H1 (cell line): ENCODE results near the gene LRRC61. TPM values are rescaled to one million over a fixed set of nuclear protein-coding genes. Genes with fewer than 3 reads are reported as not detected.

Experiments used
- CTCF ChIA-PET: fragments of 300-600 bp; sonication (Branson Sonifier 250); formaldehyde crosslinking; loops from one replicate; lab custom pipeline; 2021; ENCODE audit not compliant: partially characterized antibody; lab: Charles Lee
- POLR2A ChIA-PET: fragments of 300-600 bp; sonication (Branson Sonifier 250); formaldehyde crosslinking; loops from one replicate; lab custom pipeline; 2021; ENCODE audit warnings: inconsistent platforms; ENCODE audit not compliant: partially characterized antibody; lab: Charles Lee
- DNase-seq, 2 experiments: peaks; one replicate each; pipeline versions ENCODE4 v3.0.0 to v3.0.0-alpha.2; 2010 to 2022; ENCODE audit warnings: low spot score in 2 of 2, low read depth in 1 of 2, mixed read lengths in 1 of 2
- FAIRE-seq: peaks from 2 replicates; lab custom pipeline; 2011; peaks lifted over from hg19 to GRCh38; lab: Jason Lieb, UNC
- H2AFZ ChIP-seq: 2 replicates; pipeline ENCODE4 v1.8.1; 2012; ENCODE audit warnings: low read length, inconsistent platforms
- H2AK5ac ChIP-seq: 2 replicates; pipeline ENCODE4 v1.6.1; 2013; ENCODE audit warnings: low read depth, low read length
- H2BK120ac ChIP-seq: replicated peaks from 2 replicates; pipeline ENCODE3; 2013; ENCODE audit warnings: low read depth, low read length, inconsistent platforms
- H2BK12ac ChIP-seq: 2 replicates; pipeline ENCODE4 v1.6.1; 2013; ENCODE audit warnings: low read depth, low read length
- H2BK15ac ChIP-seq: 2 replicates; pipeline ENCODE4 v1.6.1; 2013; ENCODE audit warnings: low read length
- H2BK20ac ChIP-seq: 2 replicates; pipeline ENCODE4 v1.6.1; 2013; ENCODE audit warnings: low read length
- H2BK5ac ChIP-seq: 2 replicates; pipeline ENCODE4 v1.6.1; 2013; ENCODE audit warnings: low read depth, low read length
- H3K14ac ChIP-seq: 2 replicates; pipeline ENCODE4 v1.6.1; 2013; ENCODE audit warnings: inconsistent platforms; ENCODE audit not compliant: insufficient read length
- H3K18ac ChIP-seq: 2 replicates; pipeline ENCODE4 v1.6.1; 2013; ENCODE audit warnings: low read length; ENCODE audit errors: extremely low read depth
- H3K23ac ChIP-seq: 2 replicates; pipeline ENCODE4 v1.6.1; 2013; ENCODE audit warnings: inconsistent platforms; ENCODE audit not compliant: insufficient read length
- H3K23me2 ChIP-seq: 2 replicates; pipeline ENCODE4 v1.6.1; 2013; ENCODE audit warnings: low read depth, low read length
- H3K27ac ChIP-seq: 2 replicates; pipeline ENCODE4 v1.6.1; 2011; ENCODE audit warnings: low read depth, low read length, inconsistent platforms
- H3K27me3 ChIP-seq, 4 experiments: replicated peaks in 1 of 4; 1 replicate in 1 of 4; 2 replicates in 3 of 4; pipeline versions ENCODE4 v1.6.1 to v1.8.1; 2011 to 2013; ENCODE audit warnings: low read length in 3 of 4, mild to moderate bottlenecking in 3 of 4, inconsistent platforms in 2 of 4, mixed read lengths in 2 of 4, moderate library complexity in 1 of 4; ENCODE audit not compliant: control insufficient read depth in 3 of 4, insufficient read depth in 3 of 4; ENCODE audit errors: extremely low read depth in 1 of 4
- H3K36me3 ChIP-seq, 4 experiments: 2 replicates each; pipeline versions ENCODE4 v1.6.1 to v1.8.1; 2011 to 2013; ENCODE audit warnings: mild to moderate bottlenecking in 4 of 4, low read length in 3 of 4, moderate library complexity in 2 of 4, control low read depth in 1 of 4, inconsistent platforms in 1 of 4; ENCODE audit not compliant: insufficient read depth in 4 of 4, control insufficient read depth in 2 of 4
- H3K4ac ChIP-seq: replicated peaks from 2 replicates; pipeline ENCODE3; 2013; ENCODE audit warnings: low read length, low read depth, mixed read lengths, inconsistent platforms; ENCODE audit not compliant: insufficient read length
- H3K4me1 ChIP-seq, 4 experiments: replicated peaks in 1 of 4; 1 replicate in 1 of 4; 2 replicates in 3 of 4; pipeline versions ENCODE4 v1.6.1 to v1.8.1; 2011 to 2013; ENCODE audit warnings: low read length in 3 of 4, inconsistent platforms in 2 of 4, mixed read lengths in 1 of 4; ENCODE audit not compliant: insufficient read depth in 4 of 4, control insufficient read depth in 3 of 4
- H3K4me2 ChIP-seq, 2 experiments: 2 replicates each; pipeline versions ENCODE4 v1.6.1 to v1.8.1; 2011 to 2013; ENCODE audit warnings: low read depth in 2 of 2, low read length in 2 of 2, control low read depth in 1 of 2, inconsistent platforms in 1 of 2, mild to moderate bottlenecking in 1 of 2; ENCODE audit not compliant: insufficient read depth in 1 of 2
- H3K4me3 ChIP-seq, 4 experiments: fragments of 200-600, 300-600 bp in 1 of 4; sonication (generic), shearing (Covaris generic), sonication (Bioruptor Twin) in 1 of 4; 2 replicates each; pipeline versions ENCODE4 v1.5.1 to v1.8.1; 2011 to 2016; ENCODE audit warnings: low read length in 4 of 4, low read depth in 3 of 4, control low read depth in 2 of 4, inconsistent platforms in 2 of 4, mild to moderate bottlenecking in 2 of 4, mixed read lengths in 1 of 4, moderate library complexity in 1 of 4; ENCODE audit not compliant: insufficient read depth in 2 of 4; ENCODE audit errors: extremely low read depth in 1 of 4
- H3K56ac ChIP-seq: replicated peaks from 2 replicates; pipeline ENCODE3; 2013; ENCODE audit warnings: low read depth, mild to moderate bottlenecking, mixed read lengths, low read length, inconsistent platforms; ENCODE audit not compliant: insufficient read length
- H3K79me1 ChIP-seq: 2 replicates; pipeline ENCODE4 v1.6.1; 2013; ENCODE audit warnings: low read depth, low read length, control low read depth
- H3K79me2 ChIP-seq, 2 experiments: 2 replicates each; pipeline versions ENCODE4 v1.6.1 to v1.8.1; 2012 to 2013; ENCODE audit warnings: low read length in 2 of 2, mild to moderate bottlenecking in 2 of 2, inconsistent platforms in 1 of 2; ENCODE audit not compliant: insufficient read depth in 2 of 2, control insufficient read depth in 1 of 2
- H3K9ac ChIP-seq, 4 experiments: replicated peaks in 1 of 4; 1 replicate in 1 of 4; 2 replicates in 3 of 4; pipeline versions ENCODE4 v1.6.1 to v1.8.1; 2011 to 2013; ENCODE audit warnings: low read depth in 3 of 4, low read length in 3 of 4, control low read depth in 2 of 4, mild to moderate bottlenecking in 2 of 4, moderate library complexity in 2 of 4, inconsistent platforms in 1 of 4; ENCODE audit errors: extremely low read depth in 1 of 4
- H3K9me3 ChIP-seq, 2 experiments: 2 replicates each; pipeline versions ENCODE4 v1.6.1 to v1.8.1; 2012 to 2013; ENCODE audit warnings: mild to moderate bottlenecking in 2 of 2, moderate library complexity in 2 of 2, control low read depth in 1 of 2, inconsistent platforms in 1 of 2, low read depth in 1 of 2, low read length in 1 of 2, mixed read lengths in 1 of 2; ENCODE audit not compliant: insufficient read depth in 2 of 2
- H4K20me1 ChIP-seq, 2 experiments: replicated peaks in 1 of 2; 2 replicates each; pipeline versions ENCODE3 to v1.8.1; 2011 to 2013; ENCODE audit warnings: inconsistent platforms in 2 of 2, low read length in 2 of 2, mild to moderate bottlenecking in 1 of 2; ENCODE audit not compliant: insufficient read depth in 2 of 2, control insufficient read depth in 1 of 2
- H4K5ac ChIP-seq: 2 replicates; pipeline ENCODE4 v1.6.1; 2013; ENCODE audit warnings: low read length, low read depth, mixed read lengths, inconsistent platforms; ENCODE audit not compliant: insufficient read length
- H4K8ac ChIP-seq: 2 replicates; pipeline ENCODE4 v1.8.0; 2013; ENCODE audit warnings: mild to moderate bottlenecking, moderate library complexity, low read length, inconsistent platforms; ENCODE audit not compliant: insufficient read depth; ENCODE audit errors: extremely low read depth
- H4K91ac ChIP-seq: replicated peaks from 2 replicates; pipeline ENCODE3; 2013; ENCODE audit warnings: low read length, mixed read lengths, inconsistent platforms; ENCODE audit not compliant: insufficient read length
- BCL11A ChIP-seq, 2 experiments: IDR thresholded peaks; one replicate each; pipeline ENCODE4 v1.6.1; 2011; ENCODE audit warnings: low read depth in 2 of 2, low read length in 2 of 2, mild to moderate bottlenecking in 2 of 2
- CTBP2 ChIP-seq: IDR thresholded peaks from 2 replicates; pipeline ENCODE4 v1.7.0; 2011; ENCODE audit warnings: borderline replicate concordance, mild to moderate bottlenecking, moderate library complexity, mixed read lengths, low read length; ENCODE audit not compliant: insufficient read depth, insufficient read length
- E2F6 ChIP-seq: IDR thresholded peaks from 2 replicates; pipeline ENCODE4 v1.6.1; 2012; ENCODE audit warnings: inconsistent platforms
- EP300 ChIP-seq, 2 experiments: IDR thresholded peaks; 1 replicate in 1 of 2; 2 replicates in 1 of 2; pipeline ENCODE4 v1.6.1; 2011 to 2012; ENCODE audit warnings: low read depth in 2 of 2, low read length in 2 of 2, mild to moderate bottlenecking in 2 of 2, borderline replicate concordance in 1 of 2, inconsistent platforms in 1 of 2, moderate library complexity in 1 of 2
- HDAC2 ChIP-seq, 2 experiments: fragments of 300-600 bp in 1 of 2; sonication (generic) in 1 of 2; IDR thresholded peaks; 2 replicates each; pipeline ENCODE4 v1.6.1; 2011 to 2012; ENCODE audit warnings: low read depth in 2 of 2, low read length in 2 of 2, mild to moderate bottlenecking in 2 of 2, moderate library complexity in 2 of 2, borderline replicate concordance in 1 of 2, inconsistent platforms in 1 of 2
- KDM1A ChIP-seq: fragments of 200-600, 300-600 bp; sonication (generic); IDR thresholded peaks from 2 replicates; pipeline ENCODE4 v1.7.1; 2016; ENCODE audit warnings: mild to moderate bottlenecking, low read length, borderline replicate concordance
- NANOG ChIP-seq: IDR thresholded peaks from 2 replicates; pipeline ENCODE4 v1.6.1; 2011; ENCODE audit warnings: low read length, low read depth, mild to moderate bottlenecking, inconsistent platforms; ENCODE audit not compliant: insufficient read depth, poor library complexity, severe bottlenecking
- PHF8 ChIP-seq: fragments of 200-600 bp; sonication (generic); conservative IDR thresholded peaks from 2 replicates; pipeline ENCODE4 v1.7.1; 2012; ENCODE audit warnings: low read depth, mild to moderate bottlenecking, inconsistent platforms, low read length, moderate library complexity
- SRF ChIP-seq: IDR thresholded peaks from 2 replicates; pipeline ENCODE4 v1.6.1; 2011; ENCODE audit warnings: mild to moderate bottlenecking, low read depth, low read length, moderate library complexity
- TCF12 ChIP-seq: IDR thresholded peaks from 2 replicates; pipeline ENCODE4 v1.6.1; 2011; ENCODE audit warnings: low read depth, mild to moderate bottlenecking, low read length
- ZNF274 ChIP-seq: IDR thresholded peaks from 2 replicates; pipeline ENCODE4 v1.7.0; 2012; ENCODE audit warnings: low read length, borderline replicate concordance; ENCODE audit errors: extremely low read depth
- polyA plus RNA-seq, 7 experiments: library from polyadenylated mRNA; depleted of rRNA in 3 of 7; stranded (reverse) in 5 of 7; unstranded in 2 of 7; fragments of >200 nt in 5 of 7; fragments of 200-250 nt in 2 of 7; gene quantifications; 1 replicate in 5 of 7; 2 replicates in 1 of 7; 4 replicates in 1 of 7; pipeline versions ENCODE4 v1.2.1 to v1.2.3, GENCODE V29; 2011 to 2013; ENCODE audit warnings: missing spikeins in 2 of 7, mixed read lengths in 2 of 7
- total RNA-seq: library from RNA; stranded (reverse); fragmentation: NEBNext Ultra II Directional; extraction: Animal tissue kit (Norgen Biotek cat#: 25700); gene quantifications from 2 replicates; pipeline ENCODE4 v1.2.1, GENCODE V29; 2021

Gene LRRC61
- total and polyA plus RNA-seq, 2 of the 8 experiments (the other 6 are each of a cell fraction or from before 2014, with no cell fraction given): 0.73 to 44.8 TPM

DNA sequence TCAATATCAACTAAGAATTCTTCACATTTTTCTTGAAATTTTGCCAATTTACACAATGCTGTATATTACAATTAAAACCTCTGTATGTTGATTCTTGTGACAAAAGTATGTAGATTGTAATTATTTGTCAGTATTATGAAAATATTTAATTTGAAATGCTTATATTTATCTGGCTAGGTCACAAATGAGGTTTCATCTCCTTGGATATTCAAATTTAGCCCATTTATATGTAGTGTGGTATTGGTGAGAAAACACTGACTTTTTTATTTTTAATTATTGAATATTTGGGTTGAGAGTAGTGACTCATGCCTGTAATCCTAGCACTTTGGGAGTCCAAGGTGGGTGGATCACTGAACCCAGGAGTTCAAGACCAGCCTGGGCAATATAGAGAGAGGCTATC is 21.1 kb downstream of the LRRC61 start:
- no peaks in the 10 kb centered on the region; the same call in 1 of the 2 replicates for H3K79me1 ChIP-seq
- H3K4ac ChIP-seq: no peak overlapping the region
- H3K9ac ChIP-seq: no peak overlapping the region
- H3K27ac ChIP-seq: no peak overlapping the region
- H3K79me2 ChIP-seq: peaks cover 0 to 19% of the 10 kb centered on the region in 2 experiments; a peak in 2 of 4 replicates
- no peak overlapping the region for H4K5ac ChIP-seq
- no peak overlapping the region for H3K14ac ChIP-seq
- ChIA-PET POLR2A (interaction anchor here (0.6 to 2.3 kb wide), 4 partner anchors 9 to 633 kb away, joined by 4 to 6 read pairs (median 5); no protein-coding TSS in a partner anchor), CTCF (interaction anchor here (0.6 to 5.2 kb wide), 4 partner anchors 11 to 171 kb away, joined by 3 to 41 read pairs (median 4); no protein-coding TSS in a partner anchor)
- no peak overlapping the region for H2BK20ac ChIP-seq
- H3K9me3 ChIP-seq: peaks cover 0 to 11% of the 10 kb centered on the region in 2 experiments; a peak in 3 of 4 replicates
- no peak overlapping the region for H3K4me2 ChIP-seq
- no peak overlapping the region for H2BK5ac ChIP-seq
- no peak overlapping the region for H3K23ac ChIP-seq
- peaks cover 0 to 2% (median 0%) of the 10 kb centered on the region in 4 experiments; a peak in 2 of 8 replicates for H3K36me3 ChIP-seq
- H3K27me3 ChIP-seq: peaks cover 0 to 26% (median 21%) of the 10 kb centered on the region in 4 experiments; a peak in 6 of 7 replicates
- no peak overlapping the region for H2BK12ac ChIP-seq
- no peak overlapping the region for H2AFZ ChIP-seq
- H3K4me3 ChIP-seq: no peak overlapping the region
- FAIRE-seq: no peak
- no peak overlapping the region for H4K91ac ChIP-seq
- H3K56ac ChIP-seq: no peak overlapping the region
- no peak overlapping the region for H2BK120ac ChIP-seq
- peaks cover 3 to 4% of the 10 kb centered on the region in 2 experiments for H4K20me1 ChIP-seq
- no peak overlapping the region for H2AK5ac ChIP-seq
- peaks cover 4 to 28% (median 14%) of the 10 kb centered on the region in 4 experiments for H3K4me1 ChIP-seq
- H3K18ac ChIP-seq: no peak overlapping the region
- H2BK15ac ChIP-seq: no peak overlapping the region
- peaks cover 19% of the 10 kb centered on the region for H3K23me2 ChIP-seq
- no peak for DNase-seq
- no peak overlapping the region for H4K8ac ChIP-seq
- TF ChIP-seq E2F6 (no peak), HDAC2 (IDR thresholded peaks at IDR 0.05; ENCODE audit: borderline replicate concordance in 1 of 2, low read depth in 2 of 2, low read length in 2 of 2) (no peak), CTBP2 (no peak), EP300 (IDR thresholded peaks at IDR 0.05; ENCODE audit: borderline replicate concordance in 1 of 2, low read depth in 2 of 2, low read length in 2 of 2) (no peak), BCL11A (IDR thresholded peaks at IDR 0.05; ENCODE audit: low read depth in 2 of 2, low read length in 2 of 2) (no peak), NANOG (no peak), KDM1A (no peak), SRF (no peak), PHF8 (no peak), TCF12 (no peak), ZNF274 (no peak)
